ENCODE data around the gene SORCS3.

SORCS3 gene

GRCh38 chr10:105266966-105267539 is 626.0 kb downstream of the SORCS3 start:
- no peak for DNase-seq (ENCODE audit: low read depth)

DNA sequence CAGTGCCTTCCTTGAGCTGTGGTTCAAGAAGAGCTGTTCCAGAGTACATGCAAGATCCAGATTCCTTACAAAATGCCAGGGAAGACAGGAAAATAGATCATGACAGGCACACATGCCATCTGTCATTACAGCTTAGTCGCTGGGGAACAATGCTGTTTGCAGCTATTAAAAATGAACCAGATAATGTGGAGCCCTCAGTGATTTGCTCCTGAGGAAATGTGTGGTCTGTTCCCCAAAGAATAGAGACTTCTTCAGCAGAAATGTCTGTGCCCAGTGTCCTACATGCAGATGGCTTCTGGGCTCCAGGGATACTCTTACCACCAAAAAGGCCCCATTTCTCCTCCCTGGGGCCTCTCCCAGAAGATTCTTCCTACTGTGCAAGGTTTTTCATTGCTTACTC is 627.9 kb downstream of the SORCS3 start:
- no peak for DNase-seq (ENCODE audit: low read depth)

- DNase-seq (ENCODE audit: low read depth), result no peak
Observed at GRCh38 chr10:105269689-105270088, 628.6 kb downstream of the SORCS3 start.

GRCh38 chr10:105274556-105275070 is 633.5 kb downstream of the SORCS3 start:
- no peak for DNase-seq (ENCODE audit: low read depth)

DNA sequence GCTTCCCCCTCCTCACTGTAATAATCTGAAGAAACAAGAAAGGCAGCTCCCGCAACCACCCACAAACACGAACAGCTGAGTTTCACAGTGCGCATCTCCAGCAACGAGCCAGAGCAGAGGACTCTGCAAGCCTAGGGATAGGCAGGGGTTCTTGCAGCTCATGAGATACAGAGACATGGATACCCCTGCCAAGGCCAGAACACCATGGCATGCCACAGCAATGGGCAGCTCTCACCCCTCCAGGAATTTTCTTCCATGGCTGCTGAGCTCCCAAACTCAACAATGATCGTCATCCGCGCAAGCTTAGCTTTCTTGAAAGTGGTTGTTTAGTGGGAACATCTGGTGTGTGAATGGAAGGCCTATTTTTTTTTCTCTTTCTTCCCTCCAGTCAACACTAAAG is 637.3 kb downstream of the SORCS3 start:
- DNase-seq (ENCODE audit: low read depth), result no peak

GRCh38 chr10:105279101-105279500 is 638.0 kb downstream of the SORCS3 start:
- no peak for DNase-seq (ENCODE audit: low read depth)

DNA sequence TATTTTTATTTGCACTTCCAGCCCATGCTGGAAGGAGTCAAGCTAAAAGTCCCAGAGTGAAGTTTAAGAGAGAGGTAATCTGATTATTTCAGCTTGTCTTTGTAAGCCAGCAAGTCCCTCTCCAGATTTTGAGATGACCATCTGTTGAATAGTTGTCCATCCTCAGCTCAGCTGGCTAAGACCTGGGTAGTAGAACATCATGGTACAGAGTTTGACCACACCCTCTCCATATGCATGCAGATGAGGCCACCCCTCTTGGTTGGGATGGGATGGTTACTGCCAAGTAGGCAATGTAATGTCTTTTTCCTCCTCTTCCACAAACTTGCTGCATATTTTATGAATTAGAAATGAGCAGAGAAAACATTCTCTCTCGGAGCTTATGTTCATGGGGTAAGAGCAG is 639.8 kb downstream of the SORCS3 start:
- DNase-seq (ENCODE audit: low read depth), result no peak

GRCh38 chr10:105284476-105285215 is 643.6 kb downstream of the SORCS3 start:
- no peak for DNase-seq (ENCODE audit: low read depth)

- no peak for DNase-seq (ENCODE audit: low read depth)
Observed at GRCh38 chr10:105288026-105288425, 646.9 kb downstream of the SORCS3 start.

DNA sequence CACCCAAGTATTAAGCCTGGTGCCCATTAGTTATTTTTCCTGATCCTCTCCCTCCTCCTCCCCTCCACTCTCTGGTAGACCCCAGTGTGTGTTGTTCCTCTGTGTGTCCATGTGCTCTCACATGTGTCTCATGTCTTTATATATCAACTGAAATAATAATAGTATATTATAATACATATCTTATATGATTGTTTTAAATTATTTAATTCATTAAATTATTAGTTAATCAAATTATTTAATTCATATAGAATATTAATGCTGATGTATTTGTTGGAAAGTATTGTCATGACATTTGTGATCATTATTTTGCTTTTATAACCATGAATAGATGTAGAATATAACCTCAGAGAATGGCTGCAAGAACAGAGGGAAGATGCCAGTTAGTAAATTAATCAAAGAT is 647.5 kb downstream of the SORCS3 start:
- DNase-seq (ENCODE audit: low read depth), result no peak

DNA sequence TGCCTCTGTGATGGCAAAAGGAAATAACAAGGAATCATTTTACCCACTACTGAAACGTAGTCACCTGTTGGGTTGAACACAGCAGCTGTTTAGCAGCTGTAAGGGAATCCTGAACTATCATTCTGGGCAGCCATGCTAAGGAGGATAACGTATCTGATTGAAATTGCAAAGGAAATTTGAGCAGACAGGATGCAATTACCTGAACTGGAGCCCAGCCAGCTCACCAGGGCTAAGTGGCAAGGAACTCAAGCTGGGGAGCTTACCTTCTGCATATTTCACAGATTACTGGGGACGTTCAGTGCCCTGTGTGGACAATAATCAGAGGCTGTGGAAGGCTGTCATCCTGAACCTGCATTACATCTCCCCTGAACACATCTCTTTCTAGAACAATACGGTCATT is 650.5 kb downstream of the SORCS3 start:
- no peak for DNase-seq (ENCODE audit: low read depth)

DNA sequence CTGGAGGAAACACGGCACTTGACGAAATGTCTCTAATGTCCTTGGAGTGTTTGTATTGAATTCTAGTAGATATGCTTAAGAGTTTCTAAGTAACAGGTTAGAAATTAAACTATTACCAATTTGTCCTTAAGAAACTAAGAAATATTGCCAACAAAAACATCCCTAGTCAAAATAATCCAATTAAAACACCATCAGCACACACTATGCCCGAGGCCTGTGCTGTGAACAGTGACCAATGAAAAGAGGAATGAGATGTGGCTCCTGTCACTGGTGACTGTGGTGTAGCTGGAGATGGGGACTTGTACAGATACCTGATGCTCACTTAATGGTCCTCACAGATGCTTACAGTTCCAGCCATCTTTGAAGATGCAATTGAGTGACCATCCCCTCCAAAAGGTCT is 651.1 kb downstream of the SORCS3 start:
- no peak for DNase-seq (ENCODE audit: low read depth)
